PFSK-1 (cell line): ENCODE data around the gene DPP6.

ENCODE experiments used
- FOXP2 ChIP-seq: optimal IDR thresholded peaks from 2 replicates; pipeline ENCODE3; 2011; ENCODE audit warnings: borderline replicate concordance, control low read depth, inconsistent platforms; ENCODE audit not compliant: insufficient read depth; ENCODE audit errors: extremely low read length, extremely low read depth
- POLR2AphosphoS5 ChIP-seq: IDR thresholded peaks from 2 replicates; pipeline ENCODE4 v1.6.1; 2012; ENCODE audit warnings: low read depth, mild to moderate bottlenecking, control low read depth, low read length, moderate library complexity
- REST ChIP-seq, 2 experiments: IDR thresholded peaks; 2 replicates each; pipeline versions ENCODE4 v1.6.1 to v1.8.0; 2011 to 2012; ENCODE audit warnings: low read depth in 2 of 2, low read length in 2 of 2, control low read depth in 1 of 2, inconsistent platforms in 1 of 2, mild to moderate bottlenecking in 1 of 2, moderate library complexity in 1 of 2; ENCODE audit not compliant: insufficient read depth in 1 of 2
- SIN3A ChIP-seq: IDR thresholded peaks from 2 replicates; pipeline ENCODE4 v1.6.1; 2012; ENCODE audit warnings: mild to moderate bottlenecking, low read length, moderate library complexity, borderline replicate concordance; ENCODE audit not compliant: insufficient read depth
- TAF1 ChIP-seq: IDR thresholded peaks from 2 replicates; pipeline ENCODE4 v1.6.1; 2012; ENCODE audit warnings: low read length, control low read depth, borderline replicate concordance; ENCODE audit not compliant: insufficient read depth

DPP6 gene

GRCh38 chr7:154644366-154644765 lies 592.2 kb downstream of the DPP6 start:
- TF ChIP-seq REST (IDR thresholded peaks at IDR 0.05; ENCODE audit: insufficient read depth in 1 of 2, low read depth in 2 of 2, low read length in 2 of 2): no peak
- TF ChIP-seq SIN3A: no peak
- TF ChIP-seq FOXP2: no peak

- TF ChIP-seq TAF1 (no peak), REST (IDR thresholded peaks at IDR 0.05; ENCODE audit: insufficient read depth in 1 of 2, low read depth in 2 of 2, low read length in 2 of 2) (no peak), SIN3A (no peak), POLR2AphosphoS5 (no peak), FOXP2 (no peak)
Observed at GRCh38 chr7:154646126-154647013, 594.2 kb downstream of the DPP6 start.

- TF ChIP-seq POLR2AphosphoS5: no peak
- no peak for TF ChIP-seq REST (IDR thresholded peaks at IDR 0.05; ENCODE audit: insufficient read depth in 1 of 2, low read depth in 2 of 2, low read length in 2 of 2)
- TF ChIP-seq SIN3A: no peak
- TF ChIP-seq TAF1: no peak
- TF ChIP-seq FOXP2: no peak
Observed at GRCh38 chr7:154647625-154648024, 595.4 kb downstream of the DPP6 start.

- TF ChIP-seq FOXP2 (no peak), SIN3A (no peak), REST (IDR thresholded peaks at IDR 0.05; ENCODE audit: insufficient read depth in 1 of 2, low read depth in 2 of 2, low read length in 2 of 2) (no peak), POLR2AphosphoS5 (no peak), TAF1 (no peak)
Observed at GRCh38 chr7:154649015-154649414, 596.8 kb downstream of the DPP6 start.

GRCh38 chr7:154649434-154649833 lies 597.2 kb downstream of the DPP6 start:
- TF ChIP-seq FOXP2 (no peak), POLR2AphosphoS5 (no peak), TAF1 (no peak), SIN3A (no peak), REST (IDR thresholded peaks at IDR 0.05; ENCODE audit: insufficient read depth in 1 of 2, low read depth in 2 of 2, low read length in 2 of 2) (no peak)
